Measurements from ENCODE around the gene FKBP2. TPM values are rescaled to one million over a fixed set of nuclear protein-coding genes. Genes with fewer than 3 reads are reported as not detected.

FKBP2 gene
- total and polyA plus RNA-seq, 8 donors, result 37.8 to 344 (median 53.3) TPM

DNA sequence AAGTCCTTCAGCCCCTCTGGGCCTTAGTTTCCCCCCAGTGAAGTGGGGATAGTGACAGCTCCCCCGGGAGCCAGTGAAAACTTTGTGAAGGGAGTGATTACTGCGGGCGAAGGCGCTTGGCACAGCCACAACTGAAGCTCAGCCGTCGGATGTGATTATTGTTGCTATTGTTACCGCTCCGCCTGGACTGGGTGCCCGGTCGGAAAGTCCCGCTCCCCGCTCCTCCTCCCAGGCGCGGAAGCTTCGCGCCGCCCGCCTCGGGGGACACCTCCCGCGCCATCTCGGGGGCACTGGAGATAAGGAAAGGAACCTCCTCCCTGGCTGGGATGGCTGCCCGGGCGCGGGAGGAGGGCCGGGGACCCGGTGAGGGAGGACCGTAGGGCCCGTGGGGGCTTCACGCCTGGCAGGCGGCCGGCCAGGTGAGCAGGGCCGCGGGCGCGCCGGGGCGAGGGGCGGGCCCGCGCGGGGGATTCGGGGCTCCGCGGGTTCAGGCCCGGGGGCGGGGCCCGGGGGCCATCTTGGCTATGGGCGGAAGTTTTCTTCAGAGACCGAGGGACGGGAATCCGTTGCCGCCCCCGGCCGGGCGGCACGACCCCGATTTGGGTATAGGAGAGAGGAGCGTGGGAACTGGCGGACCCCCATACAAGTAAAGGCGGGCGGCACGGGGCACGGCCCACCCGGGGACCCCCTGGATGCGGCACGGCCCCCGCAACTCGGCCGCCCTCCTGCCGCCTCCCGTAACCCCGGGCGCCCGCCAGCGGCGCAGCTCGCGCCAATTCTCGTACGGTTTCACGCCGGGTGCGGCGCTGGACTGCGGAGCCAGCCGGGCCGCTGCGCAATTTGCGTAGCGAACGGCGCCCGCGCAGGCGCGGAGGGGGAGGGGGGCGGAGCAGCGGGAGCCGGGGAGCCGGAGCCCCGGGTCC, 44.3 kb downstream of the FKBP2 start, which contains the start of gene GPR137:
TSS of gene GPR137 (plus strand) at position 887 of the 923 bp plus-strand sequence. CDS start 677 bp downstream, outside the sequence.
- FAIRE-seq, result no peak
- Histone ChIP-seq H3K4me1 (peaks cover 13 to 14% (median 14%) of the 10 kb centered on the region in 3 donors), H3K27me3 (no peaks in the 10 kb centered on the region), H3K9me3 (no peaks in the 10 kb centered on the region), H3K4me3 (peak within 1 kb of the TSS; percentile 53 to 91 (median 80)), H3K27ac (peak within 1 kb of the TSS; percentile 80 to 92 (median 88)), H3K36me3 (no peaks in the 10 kb centered on the region)
- TF ChIP-seq, protein P1, sequence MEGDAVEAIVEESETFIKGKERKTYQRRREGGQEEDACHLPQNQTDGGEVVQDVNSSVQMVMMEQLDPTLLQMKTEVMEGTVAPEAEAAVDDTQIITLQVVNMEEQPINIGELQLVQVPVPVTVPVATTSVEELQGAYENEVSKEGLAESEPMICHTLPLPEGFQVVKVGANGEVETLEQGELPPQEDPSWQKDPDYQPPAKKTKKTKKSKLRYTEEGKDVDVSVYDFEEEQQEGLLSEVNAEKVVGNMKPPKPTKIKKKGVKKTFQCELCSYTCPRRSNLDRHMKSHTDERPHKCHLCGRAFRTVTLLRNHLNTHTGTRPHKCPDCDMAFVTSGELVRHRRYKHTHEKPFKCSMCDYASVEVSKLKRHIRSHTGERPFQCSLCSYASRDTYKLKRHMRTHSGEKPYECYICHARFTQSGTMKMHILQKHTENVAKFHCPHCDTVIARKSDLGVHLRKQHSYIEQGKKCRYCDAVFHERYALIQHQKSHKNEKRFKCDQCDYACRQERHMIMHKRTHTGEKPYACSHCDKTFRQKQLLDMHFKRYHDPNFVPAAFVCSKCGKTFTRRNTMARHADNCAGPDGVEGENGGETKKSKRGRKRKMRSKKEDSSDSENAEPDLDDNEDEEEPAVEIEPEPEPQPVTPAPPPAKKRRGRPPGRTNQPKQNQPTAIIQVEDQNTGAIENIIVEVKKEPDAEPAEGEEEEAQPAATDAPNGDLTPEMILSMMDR (IDR thresholded peaks at IDR 0.05), result no peak
- intact Hi-C loops (cut with DNase I), result no loop called here
- ATAC-seq, result peak; percentile 73 to 84 (median 82)
- 1% methylated on average over 74 to 102 of the region's 102 CpGs for WGBS, 2 donors
- peak; percentile 82 to 96 (median 92) for DNase-seq

DNA sequence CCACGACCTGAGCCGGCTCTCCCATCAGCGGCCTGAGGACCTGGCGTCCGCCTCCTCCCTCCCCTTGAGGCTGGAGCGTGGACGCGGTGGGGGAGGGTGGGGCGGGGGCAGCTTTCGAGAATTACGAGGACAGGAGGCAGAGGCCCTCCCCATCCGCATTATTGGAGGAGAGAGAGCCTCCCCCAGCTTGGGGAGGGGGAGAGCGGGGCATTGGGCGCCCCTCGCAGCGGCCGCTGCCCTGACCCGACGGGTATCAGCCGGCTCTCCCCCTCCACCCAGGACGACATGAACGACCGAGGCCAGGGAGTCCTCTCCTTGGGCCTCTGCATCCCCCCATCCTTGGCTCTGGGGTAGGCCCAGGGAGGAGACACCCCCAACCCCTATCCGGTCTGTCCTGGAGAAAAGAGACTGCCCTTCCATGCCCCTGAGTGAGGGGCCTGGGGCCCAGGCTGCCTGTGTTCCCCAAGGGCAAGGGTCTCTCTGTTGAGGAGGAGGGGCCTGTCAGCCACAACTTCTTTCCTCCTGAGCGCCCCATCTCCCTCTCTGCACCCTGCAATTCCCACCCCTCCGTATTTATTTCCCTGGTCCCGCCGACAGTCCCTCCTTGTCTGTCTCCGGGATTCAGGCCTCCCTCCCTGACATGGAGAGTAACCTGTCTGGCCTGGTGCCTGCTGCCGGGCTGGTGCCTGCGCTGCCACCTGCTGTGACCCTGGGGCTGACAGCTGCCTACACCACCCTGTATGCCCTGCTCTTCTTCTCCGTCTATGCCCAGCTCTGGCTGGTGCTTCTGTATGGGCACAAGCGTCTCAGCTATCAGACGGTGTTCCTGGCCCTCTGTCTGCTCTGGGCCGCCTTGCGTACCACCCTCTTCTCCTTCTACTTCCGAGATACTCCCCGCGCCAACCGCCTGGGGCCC, 45.2 kb downstream of the FKBP2 start:
- Histone ChIP-seq H3K9me3 (no peaks in the 10 kb centered on the region), H3K36me3 (no peaks in the 10 kb centered on the region), H3K4me3 (peak overlapping the region; percentile 53 to 91 (median 80)), H3K27ac (peak overlapping the region; percentile 80 to 92 (median 88)), H3K27me3 (no peaks in the 10 kb centered on the region), H3K4me1 (peaks cover 13 to 14% (median 14%) of the 10 kb centered on the region in 3 donors)
- TF ChIP-seq, protein P1 (IDR thresholded peaks at IDR 0.05), result no peak
- no peak for FAIRE-seq
- DNase-seq, result peak; percentile 64 to 91 (median 74)
- peak; percentile 28 to 41 (median 34) for ATAC-seq
- 17 to 23% methylated on average over 29 to 40 of the region's 40 CpGs for WGBS, 2 donors
- intact Hi-C loops (cut with DNase I), result no loop called here

DNA sequence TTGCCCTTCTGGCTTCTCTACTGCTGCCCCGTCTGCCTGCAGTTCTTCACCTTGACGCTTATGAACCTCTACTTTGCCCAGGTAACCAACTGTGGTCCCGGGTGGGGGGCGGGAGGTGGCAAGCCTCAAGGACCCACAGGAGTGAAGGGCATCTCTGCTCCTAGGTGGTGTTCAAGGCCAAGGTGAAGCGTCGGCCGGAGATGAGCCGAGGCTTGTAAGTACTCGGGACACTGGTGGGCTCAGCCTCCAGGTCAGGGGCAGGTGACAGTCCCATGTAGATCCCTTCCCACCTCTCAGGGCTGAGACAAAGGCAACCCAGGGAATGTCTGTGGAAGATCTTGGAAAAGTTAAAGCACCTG, 45.9 kb downstream of the FKBP2 start:
- no peak overlapping the region for H3K4me3 ChIP-seq
- no peak overlapping the region for H3K27ac ChIP-seq
- TF ChIP-seq, protein P1 (IDR thresholded peaks at IDR 0.05), result no peak
- H3K9me3 ChIP-seq, result no peaks in the 10 kb centered on the region
- no peaks in the 10 kb centered on the region for H3K27me3 ChIP-seq
- intact Hi-C loops (cut with DNase I), result no loop called here
- 57 to 62% methylated on average over 9 of the region's 9 CpGs for WGBS, 2 donors
- H3K36me3 ChIP-seq, result no peaks in the 10 kb centered on the region
- DNase-seq (no peak), FAIRE-seq (no peak), ATAC-seq (no peak)
- peaks cover 14 to 18% (median 17%) of the 10 kb centered on the region in 3 donors for H3K4me1 ChIP-seq

DNA sequence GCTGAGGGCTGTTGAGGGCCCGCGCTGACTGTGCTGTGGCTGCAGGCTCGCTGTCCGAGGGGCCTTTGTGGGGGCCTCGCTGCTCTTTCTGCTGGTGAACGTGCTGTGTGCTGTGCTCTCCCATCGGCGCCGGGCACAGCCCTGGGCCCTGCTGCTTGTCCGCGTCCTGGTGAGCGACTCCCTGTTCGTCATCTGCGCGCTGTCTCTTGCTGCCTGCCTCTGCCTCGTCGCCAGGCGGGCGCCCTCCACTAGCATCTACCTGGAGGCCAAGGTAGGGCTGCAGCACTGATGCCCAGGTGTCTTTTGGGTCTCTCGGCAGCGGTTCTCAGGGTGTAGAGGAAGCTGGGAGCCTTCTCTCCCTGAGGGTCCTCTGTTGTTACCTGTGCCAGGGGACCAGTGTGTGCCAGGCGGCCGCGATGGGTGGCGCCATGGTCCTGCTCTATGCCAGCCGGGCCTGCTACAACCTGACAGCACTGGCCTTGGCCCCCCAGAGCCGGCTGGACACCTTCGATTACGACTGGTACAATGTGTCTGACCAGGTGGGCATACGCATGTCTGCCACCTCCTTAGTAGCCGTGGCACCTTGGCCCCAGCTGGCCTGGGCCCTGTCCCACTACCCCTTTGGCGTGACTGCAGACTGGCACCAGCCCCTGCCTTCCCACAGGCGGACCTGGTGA, 46.9 kb downstream of the FKBP2 start:
- intact Hi-C loops (cut with DNase I), result no loop called here
- FAIRE-seq (no peak), ATAC-seq (no peak), DNase-seq (peak in 2 of 6 donors; percentile 38 to 72)
- peaks cover 14 to 24% (median 22%) of the 10 kb centered on the region in 3 donors for H3K4me1 ChIP-seq
- no peaks in the 10 kb centered on the region for H3K9me3 ChIP-seq
- WGBS, 2 donors, result 93 to 94% methylated on average over 33 of the region's 33 CpGs
- H3K27me3 ChIP-seq, result peaks cover 0 to 4% (median under 1%) of the 10 kb centered on the region in 4 donors
- H3K27ac ChIP-seq, result no peak overlapping the region
- H3K36me3 ChIP-seq, result no peaks in the 10 kb centered on the region
- TF ChIP-seq, protein P1 (IDR thresholded peaks at IDR 0.05), result no peak
- no peak overlapping the region for H3K4me3 ChIP-seq

All from pancreas (tissue), 10 donors.